ENCODE measurements around the gene ARF1.

Gene ARF1

DNA sequence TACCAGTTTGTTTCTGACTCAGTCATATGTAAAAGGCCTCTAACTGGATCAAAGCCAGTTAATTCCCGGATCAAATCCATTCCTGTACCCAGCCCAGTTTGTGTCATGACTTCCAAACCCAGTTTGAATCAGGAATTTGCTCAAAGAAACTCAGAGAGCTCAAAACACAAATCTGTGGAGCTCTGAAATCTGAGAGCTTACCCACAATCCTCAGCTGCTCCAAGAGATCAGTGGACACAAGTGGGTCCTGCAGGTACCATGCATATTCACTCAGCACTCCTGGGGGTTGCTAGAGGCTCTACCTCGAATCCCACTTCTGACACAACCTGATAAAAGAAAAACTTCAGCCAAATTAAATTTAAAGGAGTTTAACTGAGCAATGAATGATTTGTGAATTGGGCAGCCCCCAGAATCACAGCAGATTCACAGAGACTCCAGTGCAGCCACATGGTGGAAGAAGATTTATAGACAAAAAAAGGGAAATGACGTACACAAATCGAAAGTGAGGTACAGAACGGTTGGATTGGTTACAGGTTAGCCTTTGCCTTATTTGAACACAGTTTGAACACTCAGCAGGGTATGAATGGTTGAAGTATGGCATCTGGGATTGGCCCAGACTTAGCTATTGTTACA, 38.5 kb downstream of the ARF1 start:
- TF ChIP-seq POLR2A (IDR thresholded peaks at IDR 0.05; ENCODE audit: low read depth, low read length): no peak
- TF ChIP-seq POLR2AphosphoS5 (IDR thresholded peaks at IDR 0.05; ENCODE audit: low read depth, low read length): no peak
- no peak for TF ChIP-seq TAF1 (IDR thresholded peaks at IDR 0.05; ENCODE audit: borderline replicate concordance, low read depth, low read length)
- no peak for DNase-seq (ENCODE audit: insufficient read length)
- FAIRE-seq: no peak

DNA sequence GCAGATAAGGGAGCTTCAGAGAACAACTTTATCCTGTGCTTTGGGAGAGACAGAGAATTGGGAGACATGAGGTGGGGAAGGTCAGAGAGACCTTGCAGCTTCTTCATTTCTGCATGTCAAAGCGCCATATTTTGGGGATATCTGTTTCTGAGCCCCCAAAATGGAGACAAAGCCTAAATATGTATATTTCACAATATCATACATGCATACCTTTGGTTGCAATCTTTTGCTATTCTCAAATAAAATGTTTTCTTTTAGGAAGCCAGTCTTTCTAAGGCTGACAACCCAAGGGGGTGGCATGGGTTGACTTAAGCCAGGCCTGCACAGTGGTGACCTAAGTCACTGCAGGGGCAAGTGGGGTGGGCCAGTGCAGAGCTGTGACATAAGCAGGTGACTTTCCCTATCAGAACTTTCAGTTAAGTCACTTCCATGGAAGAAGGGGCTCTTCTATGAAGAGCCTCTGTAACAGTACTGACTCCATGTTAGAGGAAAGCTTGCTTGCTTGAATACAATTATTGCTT, 40.5 kb downstream of the ARF1 start:
- FAIRE-seq (no peak), DNase-seq (ENCODE audit: insufficient read length) (no peak)
- no peak for TF ChIP-seq TAF1 (IDR thresholded peaks at IDR 0.05; ENCODE audit: borderline replicate concordance, low read depth, low read length)
- no peak for TF ChIP-seq POLR2AphosphoS5 (IDR thresholded peaks at IDR 0.05; ENCODE audit: low read depth, low read length)
- TF ChIP-seq POLR2A (IDR thresholded peaks at IDR 0.05; ENCODE audit: low read depth, low read length): no peak

GRCh38 chr1:228123505-228123904, 41.0 kb downstream of the ARF1 start:
- TF ChIP-seq POLR2A (IDR thresholded peaks at IDR 0.05; ENCODE audit: low read depth, low read length) (no peak), TAF1 (IDR thresholded peaks at IDR 0.05; ENCODE audit: borderline replicate concordance, low read depth, low read length) (no peak), POLR2AphosphoS5 (IDR thresholded peaks at IDR 0.05; ENCODE audit: low read depth, low read length) (no peak)
- FAIRE-seq (no peak), DNase-seq (ENCODE audit: insufficient read length) (no peak)

DNA sequence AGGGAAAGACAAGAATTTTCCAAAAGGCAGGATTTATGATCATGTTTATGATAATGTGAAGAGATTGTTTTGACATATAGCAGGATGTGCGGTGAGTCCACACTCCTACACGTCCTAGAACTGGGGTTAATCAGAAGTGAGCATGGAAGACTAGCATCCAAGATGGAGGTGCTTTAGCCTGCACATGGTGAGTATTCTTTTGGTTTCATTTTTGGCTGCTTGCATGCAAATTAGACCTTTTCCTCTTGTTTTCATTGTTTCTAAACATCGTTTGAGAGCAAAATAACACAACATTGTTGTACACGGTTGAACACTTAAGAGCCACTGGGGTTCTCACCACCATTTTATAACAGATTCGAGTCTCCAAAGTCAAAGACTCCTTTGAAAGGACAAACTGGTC, 42.7 kb downstream of the ARF1 start:
- FAIRE-seq: no peak
- DNase-seq (ENCODE audit: insufficient read length): no peak
- TF ChIP-seq POLR2AphosphoS5 (IDR thresholded peaks at IDR 0.05; ENCODE audit: low read depth, low read length): no peak
- TF ChIP-seq POLR2A (IDR thresholded peaks at IDR 0.05; ENCODE audit: low read depth, low read length): no peak
- TF ChIP-seq TAF1 (IDR thresholded peaks at IDR 0.05; ENCODE audit: borderline replicate concordance, low read depth, low read length): no peak

DNA sequence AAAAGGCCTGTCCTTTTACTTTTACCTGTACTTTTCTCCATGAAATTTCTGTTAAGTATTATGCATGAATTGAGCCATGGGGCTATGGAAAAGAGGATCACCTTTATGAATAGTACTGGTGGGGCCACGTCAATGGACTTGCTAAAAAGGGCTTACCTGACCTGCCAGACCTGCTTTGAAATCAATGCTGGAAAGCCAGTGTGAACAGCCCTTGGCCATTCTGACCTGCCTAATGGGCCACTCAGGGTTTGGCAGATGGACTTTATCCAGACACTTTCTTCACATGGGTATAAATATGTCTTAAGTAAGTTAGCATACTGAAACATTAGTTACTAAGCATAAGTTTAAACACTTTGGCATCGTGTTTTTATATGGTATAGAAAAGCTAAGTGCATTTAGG, 49.3 kb downstream of the ARF1 start:
- TF ChIP-seq POLR2AphosphoS5 (IDR thresholded peaks at IDR 0.05; ENCODE audit: low read depth, low read length) (no peak), TAF1 (IDR thresholded peaks at IDR 0.05; ENCODE audit: borderline replicate concordance, low read depth, low read length) (no peak), POLR2A (IDR thresholded peaks at IDR 0.05; ENCODE audit: low read depth, low read length) (no peak)
- DNase-seq (ENCODE audit: insufficient read length) (no peak), FAIRE-seq (no peak)

- FAIRE-seq (no peak), DNase-seq (ENCODE audit: insufficient read length) (no peak)
- TF ChIP-seq POLR2AphosphoS5 (IDR thresholded peaks at IDR 0.05; ENCODE audit: low read depth, low read length) (no peak), POLR2A (IDR thresholded peaks at IDR 0.05; ENCODE audit: low read depth, low read length) (no peak), TAF1 (IDR thresholded peaks at IDR 0.05; ENCODE audit: borderline replicate concordance, low read depth, low read length) (no peak)
These were observed 52.1 kb downstream of the ARF1 start for GRCh38 chr1:228134591-228134990.

DNA sequence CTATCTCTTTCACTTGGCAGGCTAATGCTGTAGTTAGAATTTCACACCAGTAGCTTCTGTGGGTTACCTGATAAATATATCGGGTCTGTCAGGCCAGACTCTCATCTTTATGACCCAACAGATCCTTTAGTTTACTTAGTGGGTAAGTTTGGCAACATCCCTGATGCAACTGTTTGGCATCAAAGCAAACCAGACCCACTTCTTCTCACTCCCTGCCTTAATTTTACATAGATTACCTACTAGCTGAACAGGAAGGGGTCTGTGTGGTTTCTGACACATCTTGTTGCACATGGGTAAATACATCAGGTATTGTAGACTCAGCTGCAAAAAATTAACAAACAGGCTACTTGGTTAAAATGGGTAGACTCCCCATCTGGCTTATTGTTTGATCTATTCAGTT, 54.4 kb downstream of the ARF1 start:
- DNase-seq (ENCODE audit: insufficient read length) (no peak), FAIRE-seq (no peak)
- TF ChIP-seq POLR2A (IDR thresholded peaks at IDR 0.05; ENCODE audit: low read depth, low read length) (no peak), TAF1 (IDR thresholded peaks at IDR 0.05; ENCODE audit: borderline replicate concordance, low read depth, low read length) (no peak), POLR2AphosphoS5 (IDR thresholded peaks at IDR 0.05; ENCODE audit: low read depth, low read length) (no peak)

DNA sequence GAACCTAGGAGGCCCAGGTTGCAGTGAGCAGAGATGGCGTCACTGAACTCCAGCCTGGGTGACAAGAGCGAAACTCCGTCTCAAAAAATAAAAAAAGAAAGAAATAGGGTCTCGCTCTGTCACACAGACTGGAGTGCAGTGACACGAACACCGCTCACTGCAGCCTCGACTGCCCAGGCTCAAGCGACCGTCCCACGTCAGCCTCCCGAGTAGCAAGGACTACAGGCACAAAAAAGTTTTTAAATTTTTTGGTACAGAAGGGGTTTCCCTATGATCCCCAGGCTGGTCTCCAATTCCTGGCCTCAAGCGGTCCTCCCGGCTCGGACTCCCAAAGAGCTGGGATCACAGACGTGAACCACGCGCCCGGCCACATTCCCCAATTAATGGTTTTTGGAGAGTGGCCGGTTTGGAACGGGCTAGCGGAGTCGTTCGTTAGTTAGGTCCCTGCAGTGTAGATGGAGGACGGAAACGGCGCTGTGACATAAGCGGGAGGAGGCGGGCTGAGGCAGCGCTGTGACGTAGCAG, 57.0 kb downstream of the ARF1 start:
- no peak for DNase-seq (ENCODE audit: insufficient read length)
- FAIRE-seq: no peak
- 0 out of 2 replicates have a peak, but pooled peaks have one; percentile 21 for TF ChIP-seq POLR2AphosphoS5 (IDR thresholded peaks at IDR 0.05; ENCODE audit: low read depth, low read length)
- no peak for TF ChIP-seq TAF1 (IDR thresholded peaks at IDR 0.05; ENCODE audit: borderline replicate concordance, low read depth, low read length)

GRCh38 chr1:228139931-228140723, 57.6 kb downstream of the ARF1 start, which contains the start of gene GUK1:
GUK1 (plus strand) TSS chr1:228140279; CDS start chr1:228140303, 24 bp downstream.
- peak; percentile 100 for FAIRE-seq
- TF ChIP-seq POLR2AphosphoS5 (IDR thresholded peaks at IDR 0.05; ENCODE audit: low read depth, low read length): peak; percentile 55
- TF ChIP-seq TAF1 (IDR thresholded peaks at IDR 0.05; ENCODE audit: borderline replicate concordance, low read depth, low read length): peak; percentile 43
- peak; percentile 84 for TF ChIP-seq POLR2A (IDR thresholded peaks at IDR 0.05; ENCODE audit: low read depth, low read length)

DNA sequence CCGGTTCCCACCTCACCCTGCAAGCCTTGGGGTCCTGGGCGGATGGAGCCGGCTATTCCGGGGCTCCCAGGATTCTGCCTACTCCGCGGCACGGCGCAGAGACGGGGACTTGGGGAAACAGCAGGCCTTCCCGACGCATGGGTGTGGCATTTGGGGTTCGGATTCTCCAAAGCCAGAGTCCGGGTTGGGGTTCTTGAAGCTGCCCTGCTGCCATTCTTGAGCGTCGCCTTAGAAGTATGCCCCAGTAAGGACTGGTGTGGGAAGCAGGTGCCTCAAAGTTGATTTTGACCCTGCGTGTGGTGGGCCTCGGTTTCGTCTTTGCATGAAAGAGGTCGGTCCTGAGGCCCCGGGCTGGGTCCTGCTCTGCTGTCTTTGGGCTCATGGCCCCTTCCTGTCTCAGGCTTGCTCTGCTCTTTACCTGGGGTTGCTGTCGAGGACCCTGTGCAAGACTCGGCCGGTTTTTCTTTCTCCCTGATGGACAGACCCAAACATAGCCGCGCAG, 58.3 kb downstream of the ARF1 start:
- DNase-seq (ENCODE audit: insufficient read length) (no peak), FAIRE-seq (peak; percentile 50)

More at GRCh38 chr1:228139931-228140723, 57.6 kb downstream of the ARF1 start, which contains the start of gene GUK1:
- peak; percentile 94 for DNase-seq (ENCODE audit: insufficient read length)

More for the DNA sequence above, 58.3 kb downstream of the ARF1 start:
- no peak for TF ChIP-seq POLR2A (IDR thresholded peaks at IDR 0.05; ENCODE audit: low read depth, low read length)
- TF ChIP-seq TAF1 (IDR thresholded peaks at IDR 0.05; ENCODE audit: borderline replicate concordance, low read depth, low read length): no peak
- no peak for TF ChIP-seq POLR2AphosphoS5 (IDR thresholded peaks at IDR 0.05; ENCODE audit: low read depth, low read length)

All from GM12892 (cell line).